HT-29 (cell line): ENCODE data around the gene DPH6. TPM values are rescaled to one million over a fixed set of nuclear protein-coding genes. Genes with fewer than 3 reads are reported as not detected.

Experiments
- DNase-seq: peaks from one replicate; pipeline ENCODE4 v3.0.0-alpha.2; 2015; ENCODE audit warnings: low spot score
- total RNA-seq: library from RNA; depleted of rRNA; stranded (reverse); fragments of >200 nt; shearing (Covaris generic); gene quantifications from 2 replicates; pipeline ENCODE4 v1.2.3, GENCODE V29; 2014

The DPH6 gene
- total RNA-seq, 1 experiment from 2014 or later, result 9.3 TPM

GRCh38 chr15:35540885-35541284 lies 5.1 kb downstream of the DPH6 start:
- no peak for DNase-seq

GRCh38 chr15:35540021-35540420 lies 5.9 kb downstream of the DPH6 start:
- no peak for DNase-seq

GRCh38 chr15:35535365-35535916 lies 10.5 kb downstream of the DPH6 start:
- DNase-seq, result no peak

- DNase-seq, result no peak
Measured at GRCh38 chr15:35533130-35534110, 12.5 kb downstream of the DPH6 start.

- DNase-seq, result no peak
Measured at GRCh38 chr15:35530698-35531097, 15.3 kb downstream of the DPH6 start.

GRCh38 chr15:35529784-35530183 lies 16.2 kb downstream of the DPH6 start:
- no peak for DNase-seq

- DNase-seq, result no peak
Measured at GRCh38 chr15:35522061-35522460, 23.9 kb downstream of the DPH6 start.

- peak; percentile 74 for DNase-seq
Measured at GRCh38 chr15:35519541-35520149, 26.3 kb downstream of the DPH6 start.

- no peak for DNase-seq
Measured at GRCh38 chr15:35519052-35519451, 26.9 kb downstream of the DPH6 start.

GRCh38 chr15:35514759-35515158 lies 31.2 kb downstream of the DPH6 start:
- no peak for DNase-seq

GRCh38 chr15:35507932-35508638 lies 37.9 kb downstream of the DPH6 start:
- no peak for DNase-seq

- DNase-seq, result no peak
Measured at GRCh38 chr15:35506272-35506870, 39.6 kb downstream of the DPH6 start.

- DNase-seq, result no peak
Measured at GRCh38 chr15:35505809-35506208, 40.2 kb downstream of the DPH6 start.

GRCh38 chr15:35505141-35505540 lies 40.8 kb downstream of the DPH6 start:
- DNase-seq, result no peak

- no peak for DNase-seq
Measured at GRCh38 chr15:35499723-35500122, 46.2 kb downstream of the DPH6 start.

- no peak for DNase-seq
Measured at GRCh38 chr15:35496585-35496984, 49.4 kb downstream of the DPH6 start.

- no peak for DNase-seq
Measured at GRCh38 chr15:35495080-35495479, 50.9 kb downstream of the DPH6 start.

- peak; percentile 18 for DNase-seq
Measured at GRCh38 chr15:35491999-35492398, 54.0 kb downstream of the DPH6 start.

- no peak for DNase-seq
Measured at GRCh38 chr15:35491173-35491572, 54.8 kb downstream of the DPH6 start.

GRCh38 chr15:35490511-35490910 lies 55.5 kb downstream of the DPH6 start:
- DNase-seq, result no peak

GRCh38 chr15:35487417-35487816 lies 58.5 kb downstream of the DPH6 start:
- DNase-seq, result no peak

GRCh38 chr15:35486296-35486695 lies 59.7 kb downstream of the DPH6 start:
- no peak for DNase-seq
